IMR-90 (cell line): ENCODE measurements around the gene HNRNPM. TPM values are rescaled to one million over a fixed set of nuclear protein-coding genes. Genes with fewer than 3 reads are reported as not detected.

ENCODE experiments used
- ATAC-seq: fragments of 200-7000 bp; cut with Tn5 transposase; 2 replicates; pipeline ENCODE4 v1.9.1; 2020; ENCODE audit warnings: low read depth, mild to moderate bottlenecking, moderate library complexity
- BruUV-seq: library from RNA; stranded (reverse); fragments of 400-500 nt; replicated peaks from 2 replicates; lab custom pipeline; 2021; lab: Mats Ljungman, UMichigan
- CTCF ChIA-PET: fragments of 300-600 bp; formaldehyde crosslinking; extraction: SDS; loops from one replicate; lab custom pipeline; 2021; ENCODE audit warnings: antibody characterized with exemption; lab: Yijun Ruan, JAX
- POLR2A ChIA-PET: fragments of 300-600 bp; sonication (Branson Sonifier 250); formaldehyde crosslinking; loops from one replicate; lab custom pipeline; 2022; ENCODE audit warnings: antibody characterized with exemption; ENCODE audit not compliant: unreplicated experiment; lab: Charles Lee
- DNase-seq: peaks from one replicate; pipeline ENCODE4 v3.0.0; 2013
- H2AFZ ChIP-seq: replicated peaks from 2 replicates; pipeline ENCODE3; 2013; ENCODE audit warnings: low read length, mild to moderate bottlenecking; ENCODE audit not compliant: poor library complexity
- H2AK5ac ChIP-seq: 2 replicates; pipeline ENCODE4 v1.6.1; 2013; ENCODE audit warnings: low read depth, low read length, inconsistent platforms
- H2AK9ac ChIP-seq: replicated peaks from 2 replicates; pipeline ENCODE3; 2013; ENCODE audit warnings: mild to moderate bottlenecking, low read depth, low read length, moderate library complexity; ENCODE audit not compliant: poor library complexity
- H2BK120ac ChIP-seq: 2 replicates; pipeline ENCODE4 v1.6.1; 2013; ENCODE audit warnings: low read depth, low read length, inconsistent platforms
- H2BK15ac ChIP-seq: 3 replicates; pipeline ENCODE4 v1.6.1; 2013; ENCODE audit warnings: low read depth, low read length, inconsistent platforms
- H2BK20ac ChIP-seq: 2 replicates; pipeline ENCODE4 v1.6.1; 2013; ENCODE audit warnings: low read depth, mild to moderate bottlenecking, inconsistent platforms, low read length, moderate library complexity
- H2BK5ac ChIP-seq: 2 replicates; pipeline ENCODE4 v1.6.1; 2013; ENCODE audit warnings: mild to moderate bottlenecking, low read depth, low read length, inconsistent platforms; ENCODE audit not compliant: poor library complexity, severe bottlenecking
- H3K14ac ChIP-seq: replicated peaks from 2 replicates; pipeline ENCODE4 v1.6.1; 2013; ENCODE audit warnings: low read depth, low read length, inconsistent platforms
- H3K18ac ChIP-seq: 2 replicates; pipeline ENCODE4 v1.6.1; 2013; ENCODE audit warnings: low read depth, low read length, control low read depth
- H3K23ac ChIP-seq: 2 replicates; pipeline ENCODE4 v1.6.1; 2013; ENCODE audit warnings: low read depth, low read length, inconsistent platforms
- H3K27ac ChIP-seq: 2 replicates; pipeline ENCODE4 v1.5.1; 2013; ENCODE audit warnings: mild to moderate bottlenecking, control low read depth, low read length; ENCODE audit not compliant: insufficient read depth
- H3K27me3 ChIP-seq: 2 replicates; pipeline ENCODE4 v1.6.1; 2013; ENCODE audit warnings: low read length; ENCODE audit not compliant: control insufficient read depth, insufficient read depth
- H3K36me3 ChIP-seq: 2 replicates; pipeline ENCODE4 v1.6.1; 2013; ENCODE audit warnings: low read length, mixed read lengths; ENCODE audit not compliant: control insufficient read depth, insufficient read depth
- H3K4ac ChIP-seq: 2 replicates; pipeline ENCODE4 v1.6.1; 2013; ENCODE audit warnings: low read depth, low read length, inconsistent platforms
- H3K4me1 ChIP-seq: 2 replicates; pipeline ENCODE4 v1.6.1; 2013; ENCODE audit warnings: low read length, mixed read lengths; ENCODE audit not compliant: control insufficient read depth, insufficient read depth
- H3K4me2 ChIP-seq: 2 replicates; pipeline ENCODE4 v1.6.1; 2013; ENCODE audit warnings: low read depth, mild to moderate bottlenecking, control low read depth, low read length, moderate library complexity
- H3K4me3 ChIP-seq: 2 replicates; pipeline ENCODE4 v1.5.1; 2013; ENCODE audit warnings: low read depth, mild to moderate bottlenecking, control low read depth, low read length, moderate library complexity; ENCODE audit not compliant: insufficient read depth
- H3K56ac ChIP-seq: 2 replicates; pipeline ENCODE4 v1.6.1; 2013; ENCODE audit warnings: low read length, inconsistent platforms; ENCODE audit not compliant: insufficient read depth; ENCODE audit errors: extremely low read depth
- H3K79me1 ChIP-seq, 2 experiments: 2 replicates each; pipeline ENCODE4 v1.6.1; 2013; ENCODE audit warnings: low read length in 2 of 2, inconsistent platforms in 1 of 2, low read depth in 1 of 2
- H3K9ac ChIP-seq: 2 replicates; pipeline ENCODE4 v1.6.1; 2013; ENCODE audit warnings: low read depth, low read length, control low read depth
- H3K9me1 ChIP-seq: 2 replicates; pipeline ENCODE4 v1.6.1; 2013; ENCODE audit warnings: low read length, inconsistent platforms; ENCODE audit not compliant: insufficient read depth
- H3K9me3 ChIP-seq: 2 replicates; pipeline ENCODE4 v1.6.1; 2013; ENCODE audit warnings: low read length; ENCODE audit not compliant: control insufficient read depth, insufficient read depth
- H4K20me1 ChIP-seq: 2 replicates; pipeline ENCODE4 v1.6.1; 2013; ENCODE audit warnings: low read length, inconsistent platforms; ENCODE audit not compliant: insufficient read depth
- H4K5ac ChIP-seq: 2 replicates; pipeline ENCODE4 v1.6.1; 2013; ENCODE audit warnings: mild to moderate bottlenecking, low read depth, low read length, control low read depth
- H4K8ac ChIP-seq, 2 experiments: 2 replicates each; pipeline ENCODE4 v1.6.1; 2013; ENCODE audit warnings: low read depth in 2 of 2, low read length in 2 of 2, control low read depth in 1 of 2, inconsistent platforms in 1 of 2
- H4K91ac ChIP-seq: 2 replicates; pipeline ENCODE4 v1.6.1; 2013; ENCODE audit warnings: low read depth, low read length, inconsistent platforms; ENCODE audit not compliant: insufficient read depth
- BHLHE40 ChIP-seq: fragments of 150-350 bp; IDR thresholded peaks from 2 replicates; pipeline ENCODE4 v1.6.1; 2016; ENCODE audit warnings: mild to moderate bottlenecking, low read depth, low read length
- CEBPB ChIP-seq: IDR thresholded peaks from 2 replicates; pipeline ENCODE4 v1.6.1; 2012; ENCODE audit warnings: low read depth, low read length, improper control_type of control experiment
- CHD1 ChIP-seq: IDR thresholded peaks from 2 replicates; pipeline ENCODE4 v1.6.1; 2012; ENCODE audit warnings: low read depth, low read length, improper control_type of control experiment
- FOS ChIP-seq: fragments of 150-350 bp; IDR thresholded peaks from 2 replicates; pipeline ENCODE4 v1.6.1; 2016; ENCODE audit warnings: low read depth, low read length
- MAZ ChIP-seq: IDR thresholded peaks from 2 replicates; pipeline ENCODE4 v1.6.1; 2012; ENCODE audit warnings: low read depth, mild to moderate bottlenecking, low read length, improper control_type of control experiment, moderate library complexity, borderline replicate concordance
- MXI1 ChIP-seq: IDR thresholded peaks from 2 replicates; pipeline ENCODE4 v1.6.1; 2012; ENCODE audit warnings: low read depth, mild to moderate bottlenecking, low read length, moderate library complexity, borderline replicate concordance
- POLR2A ChIP-seq: IDR thresholded peaks from 2 replicates; pipeline ENCODE4 v1.6.1; 2012; ENCODE audit warnings: mild to moderate bottlenecking, low read depth, low read length
- RAD21 ChIP-seq: IDR thresholded peaks from 2 replicates; pipeline ENCODE4 v1.6.1; 2012; ENCODE audit warnings: low read length, improper control_type of control experiment
- RCOR1 ChIP-seq: IDR thresholded peaks from 2 replicates; pipeline ENCODE4 v1.6.1; 2012; ENCODE audit warnings: mild to moderate bottlenecking, low read length, improper control_type of control experiment; ENCODE audit not compliant: insufficient replicate concordance
- RFX5 ChIP-seq: IDR thresholded peaks from 2 replicates; pipeline ENCODE4 v1.8.0; 2012; ENCODE audit warnings: low read depth, mild to moderate bottlenecking, low read length, moderate library complexity
- WGBS, 2 experiments: methylation state at CpG; one replicate each; pipeline versions ENCODE4 v1.1.5 to v1.1.7; 2013; ENCODE audit warnings: missing lambda C conversion rate in 2 of 2; ENCODE audit not compliant: insufficient read length in 1 of 2; ENCODE audit errors: extremely low coverage in 2 of 2; 5-methylcytosine and 5-hydroxymethylcytosine counted together
- dilution Hi-C: fragments of 300-500 bp; cut with HindIII; formaldehyde crosslinking; loops from one replicate; pipeline ENCODE4 v1.14.3; 2018; ENCODE audit warnings: low sequenced_read_pairs; ENCODE audit not compliant: unreplicated experiment
- in situ Hi-C: fragments of 300-500 bp; cut with MboI; formaldehyde crosslinking; loops from 3 replicates; pipeline ENCODE4 v1.14.3; 2019; ENCODE audit warnings: low sequenced_read_pairs, inconsistent platforms, mixed read lengths
- intact Hi-C: fragments of 100-400 bp; cut with micrococcal nuclease; formaldehyde crosslinking; loops from 2 replicates; pipeline ENCODE4 v1.10.0; 2022
- polyA plus RNA-seq, 3 experiments: library from polyadenylated mRNA; depleted of rRNA; stranded (reverse); fragments of >200 nt; gene quantifications; 2 replicates each; pipeline ENCODE4 v1.2.3, GENCODE V29; 2012; ENCODE audit warnings: low replicate concordance in 1 of 3
- total RNA-seq: library from RNA; depleted of rRNA; stranded (reverse); fragments of >200 nt; gene quantifications from 2 replicates; pipeline ENCODE4 v1.2.3, GENCODE V29; 2012
- TF ChIP-seq, protein P1 (sequence below): fragments of 150-350 bp; IDR thresholded peaks from 2 replicates; pipeline ENCODE4 v1.6.1; 2017; ENCODE audit warnings: mild to moderate bottlenecking, antibody characterized with exemption, low read length, low read depth
- TF ChIP-seq, protein P2 (sequence below): fragments of 150-350 bp; IDR thresholded peaks from 2 replicates; pipeline ENCODE4 v1.6.1; 2016; ENCODE audit warnings: low read depth, mild to moderate bottlenecking, low read length, moderate library complexity, borderline replicate concordance

HNRNPM gene
- total and polyA plus RNA-seq, 2 of the 4 experiments (the other 2 are of a cell fraction) = 75.6 to 197 TPM

DNA sequence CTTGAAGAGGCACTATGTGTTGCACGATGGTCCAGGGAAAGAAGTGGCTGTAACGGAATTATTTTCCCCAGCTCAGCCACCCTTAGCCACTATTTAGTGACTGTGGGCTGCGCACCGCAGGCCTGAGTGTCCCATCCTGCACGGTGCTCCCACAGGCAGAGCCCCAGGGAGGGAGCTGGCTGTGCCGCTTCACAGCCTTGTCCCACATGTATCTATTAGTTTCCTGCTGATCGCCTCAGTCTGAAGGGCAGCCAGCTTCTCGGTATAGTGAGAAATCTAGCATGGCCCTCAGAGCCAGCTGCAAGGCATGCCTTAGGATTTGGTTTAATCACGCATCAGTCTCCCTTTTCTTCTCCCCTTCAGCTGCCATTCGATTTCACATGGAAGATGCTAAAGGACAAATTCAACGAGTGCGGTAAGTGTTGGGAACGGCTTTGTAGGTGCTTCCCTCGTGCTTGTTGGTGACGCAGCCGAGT lies 41.9 kb downstream of the HNRNPM start:
- no peak for DNase-seq
- no TSS peak for BruUV-seq
- H4K8ac ChIP-seq = no peak overlapping the region
- intact Hi-C loops (no loop called here), dilution Hi-C loops (no loop called here), in situ Hi-C loops (no loop called here)
- H2BK15ac ChIP-seq = no peak overlapping the region
- H3K27me3 ChIP-seq = no peaks in the 10 kb centered on the region
- H3K9me1 ChIP-seq = peaks cover 4% of the 10 kb centered on the region; the same call in 1 of the 2 replicates
- H2AK9ac ChIP-seq = no peak overlapping the region
- H2BK20ac ChIP-seq = no peak overlapping the region
- H3K14ac ChIP-seq = no peak overlapping the region
- H3K36me3 ChIP-seq = peaks cover 77% of the 10 kb centered on the region
- H3K27ac ChIP-seq = no peak overlapping the region
- no peak overlapping the region for H2BK5ac ChIP-seq
- H4K20me1 ChIP-seq = peaks cover 53% of the 10 kb centered on the region
- no peak overlapping the region for H3K4me3 ChIP-seq
- no peak overlapping the region for H4K91ac ChIP-seq
- no peaks in the 10 kb centered on the region for H3K4me1 ChIP-seq
- H3K4ac ChIP-seq = no peak overlapping the region
- H4K5ac ChIP-seq = no peak overlapping the region
- no peak for TF ChIP-seq RCOR1
- no peak for TF ChIP-seq CEBPB
- TF ChIP-seq FOS = no peak
- TF ChIP-seq MAZ = no peak
- TF ChIP-seq, protein P1, sequence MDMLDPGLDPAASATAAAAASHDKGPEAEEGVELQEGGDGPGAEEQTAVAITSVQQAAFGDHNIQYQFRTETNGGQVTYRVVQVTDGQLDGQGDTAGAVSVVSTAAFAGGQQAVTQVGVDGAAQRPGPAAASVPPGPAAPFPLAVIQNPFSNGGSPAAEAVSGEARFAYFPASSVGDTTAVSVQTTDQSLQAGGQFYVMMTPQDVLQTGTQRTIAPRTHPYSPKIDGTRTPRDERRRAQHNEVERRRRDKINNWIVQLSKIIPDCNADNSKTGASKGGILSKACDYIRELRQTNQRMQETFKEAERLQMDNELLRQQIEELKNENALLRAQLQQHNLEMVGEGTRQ = no peak
- no peak for TF ChIP-seq CHD1
- no peak for TF ChIP-seq RFX5
- no peak for TF ChIP-seq BHLHE40
- TF ChIP-seq MXI1 = no peak
- TF ChIP-seq, protein P2, sequence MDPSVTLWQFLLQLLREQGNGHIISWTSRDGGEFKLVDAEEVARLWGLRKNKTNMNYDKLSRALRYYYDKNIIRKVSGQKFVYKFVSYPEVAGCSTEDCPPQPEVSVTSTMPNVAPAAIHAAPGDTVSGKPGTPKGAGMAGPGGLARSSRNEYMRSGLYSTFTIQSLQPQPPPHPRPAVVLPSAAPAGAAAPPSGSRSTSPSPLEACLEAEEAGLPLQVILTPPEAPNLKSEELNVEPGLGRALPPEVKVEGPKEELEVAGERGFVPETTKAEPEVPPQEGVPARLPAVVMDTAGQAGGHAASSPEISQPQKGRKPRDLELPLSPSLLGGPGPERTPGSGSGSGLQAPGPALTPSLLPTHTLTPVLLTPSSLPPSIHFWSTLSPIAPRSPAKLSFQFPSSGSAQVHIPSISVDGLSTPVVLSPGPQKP = no peak
- TF ChIP-seq POLR2A = no peak
- no peak for TF ChIP-seq RAD21
- H3K18ac ChIP-seq = no peak overlapping the region
- H3K9ac ChIP-seq = no peak overlapping the region
- ATAC-seq = no peak
- no peak overlapping the region for H2AFZ ChIP-seq
- H3K4me2 ChIP-seq = no peak overlapping the region
- peaks cover 9 to 65% of the 10 kb centered on the region in 2 experiments for H3K79me1 ChIP-seq
- POLR2A ChIA-PET = no interaction called here
- H2AK5ac ChIP-seq = no peak overlapping the region
- WGBS, 2 experiments = 94% methylated on average over 8 of the region's 16 CpGs; no CpG with 5 or more reads in 1 of the 2 experiments
- CTCF ChIA-PET = no interaction called here
- H3K23ac ChIP-seq = no peak overlapping the region
- no peak overlapping the region for H2BK120ac ChIP-seq
- no peaks in the 10 kb centered on the region for H3K9me3 ChIP-seq
- no peak overlapping the region for H3K56ac ChIP-seq
